Measurements from ENCODE around the gene INO80E.

The INO80E gene

DNA sequence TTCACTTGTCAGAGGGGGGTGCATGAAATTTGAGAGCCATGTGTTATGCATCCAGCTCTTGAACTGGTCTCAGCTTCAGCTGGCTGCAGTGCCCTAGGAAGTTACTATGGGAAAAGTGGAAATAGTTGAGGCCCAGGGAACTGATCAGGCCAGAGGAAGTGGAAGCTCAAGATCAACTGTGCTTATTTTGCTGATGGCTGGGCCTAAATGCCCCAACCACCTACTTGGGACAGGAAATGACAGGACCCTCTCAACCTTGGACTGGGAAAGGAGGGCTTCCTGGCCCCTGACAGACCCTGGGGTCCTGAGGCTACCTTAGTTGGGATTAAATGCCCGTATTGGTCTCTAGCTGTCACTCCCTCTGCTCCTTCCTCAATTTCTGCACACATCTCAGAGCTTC, 23.5 kb upstream of the INO80E start:
- TF ChIP-seq, protein P1, sequence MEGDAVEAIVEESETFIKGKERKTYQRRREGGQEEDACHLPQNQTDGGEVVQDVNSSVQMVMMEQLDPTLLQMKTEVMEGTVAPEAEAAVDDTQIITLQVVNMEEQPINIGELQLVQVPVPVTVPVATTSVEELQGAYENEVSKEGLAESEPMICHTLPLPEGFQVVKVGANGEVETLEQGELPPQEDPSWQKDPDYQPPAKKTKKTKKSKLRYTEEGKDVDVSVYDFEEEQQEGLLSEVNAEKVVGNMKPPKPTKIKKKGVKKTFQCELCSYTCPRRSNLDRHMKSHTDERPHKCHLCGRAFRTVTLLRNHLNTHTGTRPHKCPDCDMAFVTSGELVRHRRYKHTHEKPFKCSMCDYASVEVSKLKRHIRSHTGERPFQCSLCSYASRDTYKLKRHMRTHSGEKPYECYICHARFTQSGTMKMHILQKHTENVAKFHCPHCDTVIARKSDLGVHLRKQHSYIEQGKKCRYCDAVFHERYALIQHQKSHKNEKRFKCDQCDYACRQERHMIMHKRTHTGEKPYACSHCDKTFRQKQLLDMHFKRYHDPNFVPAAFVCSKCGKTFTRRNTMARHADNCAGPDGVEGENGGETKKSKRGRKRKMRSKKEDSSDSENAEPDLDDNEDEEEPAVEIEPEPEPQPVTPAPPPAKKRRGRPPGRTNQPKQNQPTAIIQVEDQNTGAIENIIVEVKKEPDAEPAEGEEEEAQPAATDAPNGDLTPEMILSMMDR (IDR thresholded peaks at IDR 0.05; ENCODE audit: insufficient read depth, missing control alignments), result no peak
- no peak for FAIRE-seq
- DNase-seq (ENCODE audit: insufficient read length, low spot score), result no peak

DNA sequence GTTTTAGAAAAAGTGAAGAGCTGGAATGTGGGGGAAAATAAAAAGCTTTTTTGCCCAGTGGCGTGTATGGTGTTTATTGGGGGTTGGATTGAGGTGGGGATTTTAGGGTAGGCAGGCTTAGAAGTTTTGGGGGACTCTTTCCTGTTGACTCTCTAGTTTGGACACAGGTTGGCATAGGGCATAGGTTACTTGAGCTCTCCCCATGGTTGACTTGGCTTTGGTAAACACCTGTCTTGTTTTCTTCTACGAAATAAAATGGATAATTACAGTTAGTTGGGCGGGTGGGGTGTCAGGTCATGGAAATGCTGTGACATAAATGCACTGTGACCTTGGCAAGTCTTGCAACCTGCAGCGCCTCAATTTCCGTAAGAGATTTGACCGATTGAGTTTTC, 23.1 kb upstream of the INO80E start:
- TF ChIP-seq, protein P1 (IDR thresholded peaks at IDR 0.05; ENCODE audit: insufficient read depth, missing control alignments), result no peak
- FAIRE-seq, result no peak

DNA sequence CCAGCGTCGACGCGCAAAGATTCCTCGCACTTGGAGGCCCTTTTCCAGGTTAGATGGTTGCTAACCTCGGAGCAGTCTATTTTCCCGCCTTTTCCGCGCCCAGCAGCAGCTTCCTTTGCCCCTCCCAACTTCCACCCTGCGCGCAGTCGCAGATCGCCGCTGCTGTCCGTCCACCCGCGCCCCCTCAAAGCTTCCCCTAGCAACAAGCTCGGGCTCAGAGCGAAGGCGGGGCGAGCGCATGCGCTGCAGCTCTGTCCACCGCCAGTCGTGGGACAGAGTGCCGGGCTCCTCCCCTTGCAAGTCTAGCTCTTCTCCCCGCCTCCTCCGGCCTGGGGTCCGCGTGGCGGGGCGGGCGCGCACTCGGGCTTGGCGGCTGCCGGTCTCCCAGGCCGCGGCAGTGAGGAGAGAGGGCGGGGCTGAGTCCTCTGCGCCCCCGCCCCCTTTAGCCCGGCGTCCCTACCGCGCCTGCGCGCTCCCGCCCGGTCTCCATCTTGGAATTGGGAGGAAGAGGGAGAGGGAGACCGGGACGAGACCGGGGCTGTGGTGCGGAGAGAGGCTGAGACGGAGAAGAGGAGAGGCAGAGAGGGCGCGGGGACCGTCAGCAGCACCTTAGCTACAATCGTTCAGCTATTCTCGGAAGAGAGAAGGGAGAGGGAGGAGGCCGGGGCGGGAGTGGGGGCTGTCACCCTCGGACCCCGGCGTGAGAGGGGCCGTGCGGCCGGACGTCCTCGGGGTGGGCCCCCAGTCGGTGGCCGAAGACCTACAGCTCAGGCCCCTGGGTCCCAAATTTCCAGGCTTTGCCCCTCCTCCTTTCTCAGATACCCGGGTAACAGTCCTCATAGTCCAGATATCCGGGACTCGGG, 22.4 kb upstream of the INO80E start, which contains the start of gene TAOK2:
Gene TAOK2 (plus strand): TSS at position 485 of the 863 bp plus-strand sequence. CDS start 3,905 bp downstream, outside the sequence.
- TF ChIP-seq, protein P1 (IDR thresholded peaks at IDR 0.05; ENCODE audit: insufficient read depth, missing control alignments), result no peak
- FAIRE-seq (no peak), DNase-seq (ENCODE audit: insufficient read length, low spot score) (peak; percentile 98)

More for the DNA sequence above, 23.1 kb upstream of the INO80E start:
- no peak for DNase-seq (ENCODE audit: insufficient read length, low spot score)

DNA sequence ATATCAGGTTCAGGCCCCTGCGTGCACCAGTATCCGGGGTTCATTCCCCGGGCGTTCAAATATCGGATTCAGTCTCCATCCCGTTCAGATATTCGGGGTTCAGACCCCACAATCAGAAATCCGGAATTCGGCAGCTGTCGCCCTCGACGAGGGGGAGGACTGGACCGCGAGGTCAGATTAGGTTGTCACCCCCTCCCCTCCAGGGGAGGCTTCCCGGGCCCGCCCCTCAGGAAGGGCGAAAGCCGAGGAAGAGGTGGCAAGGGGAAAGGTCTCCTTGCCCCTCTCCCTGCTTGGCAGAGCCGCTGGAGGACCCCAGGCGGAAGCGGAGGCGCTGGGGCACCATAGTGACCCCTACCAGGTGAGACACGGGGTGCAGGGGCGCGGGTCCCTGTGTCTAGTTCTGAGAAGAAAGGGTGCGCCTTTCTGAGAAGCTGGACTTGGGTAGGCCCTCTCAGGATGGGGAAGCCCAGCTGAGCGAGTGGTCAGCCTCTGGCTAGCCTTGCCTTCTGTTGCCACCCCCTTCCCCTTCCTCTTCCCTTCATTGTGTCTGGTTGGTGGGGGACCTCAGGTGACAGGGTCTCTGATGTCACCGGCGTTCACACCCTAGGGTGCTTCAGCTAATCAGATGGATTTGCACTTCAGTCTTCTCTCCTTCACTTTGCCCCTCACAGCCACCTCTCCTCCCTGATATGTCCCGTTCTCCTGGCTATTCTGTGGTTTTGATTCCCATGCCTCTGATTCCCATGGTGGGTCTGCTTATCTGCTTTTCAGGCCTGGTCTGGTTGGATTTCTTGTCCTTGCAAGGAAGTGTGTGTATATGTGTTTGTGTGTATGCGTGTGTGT, 21.5 kb upstream of the INO80E start:
- FAIRE-seq (no peak), DNase-seq (ENCODE audit: insufficient read length, low spot score) (peak; percentile 24)
- TF ChIP-seq, protein P1 (IDR thresholded peaks at IDR 0.05; ENCODE audit: insufficient read depth, missing control alignments), result no peak

DNA sequence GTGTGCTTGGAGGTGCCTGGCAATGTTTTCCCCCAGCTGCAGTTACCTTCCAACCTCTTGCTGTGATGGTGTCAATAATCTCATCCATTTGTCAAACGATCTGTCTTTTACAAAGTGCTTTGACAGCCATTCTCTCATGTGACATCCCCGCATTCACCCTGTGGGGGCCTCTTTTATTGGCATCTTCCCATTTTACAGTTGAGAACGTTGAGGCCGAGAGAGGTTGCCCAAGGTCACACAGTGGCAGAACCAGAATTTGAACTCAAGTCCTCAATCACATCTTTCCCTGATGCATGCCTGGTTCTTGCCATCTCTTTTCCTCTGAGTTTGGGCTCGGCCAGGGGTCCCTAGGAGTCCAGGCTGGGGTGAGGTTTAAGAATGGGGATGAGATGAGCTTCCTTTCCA, 20.9 kb upstream of the INO80E start:
- TF ChIP-seq, protein P1 (IDR thresholded peaks at IDR 0.05; ENCODE audit: insufficient read depth, missing control alignments), result no peak
- FAIRE-seq, result no peak
- DNase-seq (ENCODE audit: insufficient read length, low spot score), result no peak

DNA sequence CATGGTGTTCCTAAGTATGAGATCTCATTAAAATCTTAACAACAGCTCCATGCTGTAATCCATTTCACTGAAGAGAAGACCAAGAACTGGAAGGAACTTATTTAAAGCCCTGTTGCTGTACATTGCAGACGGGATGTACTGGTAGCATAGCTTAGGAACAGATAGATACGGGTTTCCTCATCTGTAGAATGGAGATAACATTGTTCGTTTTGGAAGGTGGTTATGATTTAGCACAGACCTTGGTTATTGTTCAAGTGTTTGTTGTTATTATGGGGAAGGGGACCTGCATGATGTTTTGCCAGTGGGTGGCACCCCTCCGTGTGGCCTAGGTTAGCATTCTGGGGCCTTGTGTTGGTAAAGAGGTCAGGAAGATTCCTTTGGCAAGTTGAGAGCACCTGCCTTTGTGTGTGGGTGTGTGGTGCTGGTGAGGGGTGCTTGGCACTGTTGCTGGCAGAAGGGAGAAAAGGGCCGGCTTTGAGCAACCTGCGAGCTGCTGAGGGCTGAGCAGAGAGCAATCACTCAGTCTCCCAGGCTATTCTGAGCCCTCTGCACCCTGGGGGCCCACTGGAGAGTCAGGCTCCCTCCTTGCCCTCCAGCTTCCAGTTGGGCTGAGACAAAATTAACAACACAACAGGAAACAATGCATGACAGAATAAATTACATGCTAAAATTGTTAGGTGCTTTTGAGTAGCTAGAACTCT, 20.1 kb upstream of the INO80E start:
- TF ChIP-seq, protein P1 (IDR thresholded peaks at IDR 0.05; ENCODE audit: insufficient read depth, missing control alignments), result no peak
- DNase-seq (ENCODE audit: insufficient read length, low spot score), result peak; percentile 36
- no peak for FAIRE-seq
